Left ventricle myocardium inferior (tissue), 1 donor: ENCODE data around the gene ATG5. TPM values are rescaled to one million over a fixed set of nuclear protein-coding genes. Genes with fewer than 3 reads are reported as not detected.

Experiments
- DNase-seq: peaks from one replicate; pipeline ENCODE4 v3.0.0-alpha.2; 2020
- H3K27ac ChIP-seq: fragments of 200-600 bp; replicated peaks from 2 replicates; pipeline ENCODE4 v1.8.0; 2021
- H3K27me3 ChIP-seq: fragments of 200-600 bp; 2 replicates; pipeline ENCODE4 v1.8.0; 2021; ENCODE audit warnings: low read depth
- H3K36me3 ChIP-seq: fragments of 200-600 bp; 2 replicates; pipeline ENCODE4 v1.8.0; 2021
- H3K4me1 ChIP-seq: fragments of 200-600 bp; 2 replicates; pipeline ENCODE4 v1.8.0; 2021
- H3K4me3 ChIP-seq: fragments of 200-600 bp; 2 replicates; pipeline ENCODE4 v1.8.0; 2021; ENCODE audit warnings: mild to moderate bottlenecking, moderate library complexity
- H3K9me3 ChIP-seq: fragments of 200-600 bp; replicated peaks from 2 replicates; pipeline ENCODE4 v1.8.0; 2021
- CTCF ChIP-seq: fragments of 200-600 bp; IDR thresholded peaks from 2 replicates; pipeline ENCODE4 v1.8.0; 2021; ENCODE audit warnings: antibody characterized with exemption, mild to moderate bottlenecking, borderline replicate concordance
- intact Hi-C: fragments of 100-400 bp; cut with micrococcal nuclease; formaldehyde crosslinking; loops from one replicate; pipeline ENCODE4 v1.11.0; 2022
- total RNA-seq: library from RNA; stranded (reverse); fragmentation: NEBNext Ultra II Directional; extraction: Animal tissue kit (Norgen Biotek cat#: 25700); gene quantifications from one replicate; pipeline ENCODE4 v1.2.1, GENCODE V29; 2021
- donor health status: DM: no; HTN: yes; CAD: no; lungs with severe emphysema.

The ATG5 gene
- total RNA-seq, 1 donor from 2014 or later: 18.0 TPM

GRCh38 chr6:106363401-106364138, 38.0 kb upstream of the ATG5 start:
- no peak for TF ChIP-seq CTCF
- H3K4me1 ChIP-seq: peaks cover 13% of the 10 kb centered on the region
- no peak for DNase-seq
- no peak overlapping the region for H3K27ac ChIP-seq
- H3K27me3 ChIP-seq: peaks cover 76% of the 10 kb centered on the region
- no peak overlapping the region for H3K4me3 ChIP-seq
- intact Hi-C loops: no loop called here
- H3K9me3 ChIP-seq: no peaks in the 10 kb centered on the region
- no peaks in the 10 kb centered on the region for H3K36me3 ChIP-seq

- Histone ChIP-seq H3K9me3 (no peaks in the 10 kb centered on the region), H3K4me3 (peak overlapping the region; percentile 60), H3K36me3 (no peaks in the 10 kb centered on the region), H3K27me3 (peaks cover 77% of the 10 kb centered on the region), H3K4me1 (peaks cover 13% of the 10 kb centered on the region), H3K27ac (no peak overlapping the region)
- intact Hi-C loops: no loop called here
- TF ChIP-seq CTCF: no peak
- no peak for DNase-seq
Observed at GRCh38 chr6:106360989-106361430, 35.5 kb upstream of the ATG5 start.

- Histone ChIP-seq H3K27ac (no peak within 1 kb of the TSS), H3K27me3 (peaks cover 82% of the 10 kb centered on the region), H3K4me3 (peak within 1 kb of the TSS; percentile 60), H3K9me3 (no peaks in the 10 kb centered on the region), H3K4me1 (peaks cover 13% of the 10 kb centered on the region), H3K36me3 (no peaks in the 10 kb centered on the region)
- TF ChIP-seq CTCF: peak; percentile 83
- DNase-seq: peak; percentile 25
- intact Hi-C loops: no loop called here
Observed at GRCh38 chr6:106360410-106360988, 34.9 kb upstream of the ATG5 start, which contains the start of gene CRYBG1. TSS of gene CRYBG1 (plus strand) at chr6:106360717. CDS start at chr6:106360909, 192 bp downstream.

- TF ChIP-seq CTCF: no peak
- Histone ChIP-seq H3K9me3 (no peaks in the 10 kb centered on the region), H3K4me3 (peak overlapping the region; percentile 60), H3K27me3 (peaks cover 87% of the 10 kb centered on the region), H3K36me3 (no peaks in the 10 kb centered on the region), H3K27ac (no peak overlapping the region), H3K4me1 (peaks cover 13% of the 10 kb centered on the region)
- intact Hi-C loops: no loop called here
- DNase-seq: no peak
Observed at GRCh38 chr6:106359959-106360409, 34.4 kb upstream of the ATG5 start.

GRCh38 chr6:106356378-106356777, 30.8 kb upstream of the ATG5 start:
- Histone ChIP-seq H3K27ac (no peak overlapping the region), H3K4me3 (no peak overlapping the region), H3K9me3 (peaks cover 16% of the 10 kb centered on the region), H3K36me3 (no peaks in the 10 kb centered on the region), H3K27me3 (peaks cover 80% of the 10 kb centered on the region), H3K4me1 (peaks cover 13% of the 10 kb centered on the region)
- intact Hi-C loops: no loop called here
- DNase-seq: no peak
- TF ChIP-seq CTCF: no peak
